Small intestine (tissue), 7 donors: ENCODE data around the gene BACH2. TPM values are rescaled to one million over a fixed set of nuclear protein-coding genes. Genes with fewer than 3 reads are reported as not detected.
"Not testable (repeated sequence)": the region's sequence is repeated elsewhere in the genome, so short reads cannot be mapped to it uniquely, and the experiment has no call there.

Source experiments
- DNase-seq, 2 donors: peaks; one replicate each; pipeline versions ENCODE4 v3.0.0 to v3.0.0-alpha.2; 2013
- FAIRE-seq: peaks from 2 replicates; lab custom pipeline; 2012; peaks lifted over from hg19 to GRCh38; lab: Jason Lieb, UNC
- H3K27ac ChIP-seq, 3 donors: one replicate each; pipeline ENCODE4 v1.5.1; 2013; ENCODE audit warnings: low read length in 2 of 3, mild to moderate bottlenecking in 2 of 3, control low read depth in 1 of 3, inconsistent platforms in 1 of 3, low read depth in 1 of 3, moderate library complexity in 1 of 3
- H3K27me3 ChIP-seq, 3 donors: one replicate each; pipeline ENCODE4 v1.6.1; 2013; ENCODE audit warnings: low read length in 3 of 3, inconsistent platforms in 1 of 3; ENCODE audit not compliant: control insufficient read depth in 3 of 3, insufficient read depth in 3 of 3
- H3K36me3 ChIP-seq, 3 donors: one replicate each; pipeline ENCODE4 v1.6.1; 2013; ENCODE audit warnings: low read length in 3 of 3, inconsistent platforms in 1 of 3, low read depth in 1 of 3, mild to moderate bottlenecking in 1 of 3, moderate library complexity in 1 of 3; ENCODE audit not compliant: control insufficient read depth in 3 of 3, insufficient read depth in 2 of 3
- H3K4me1 ChIP-seq, 3 donors: one replicate each; pipeline ENCODE4 v1.6.1; 2013; ENCODE audit warnings: low read length in 2 of 3, inconsistent platforms in 1 of 3, low read depth in 1 of 3, mild to moderate bottlenecking in 1 of 3, moderate library complexity in 1 of 3; ENCODE audit not compliant: control insufficient read depth in 3 of 3, insufficient read depth in 2 of 3
- H3K4me3 ChIP-seq, 3 donors: one replicate each; pipeline ENCODE4 v1.5.1; 2013; ENCODE audit warnings: low read length in 3 of 3, control low read depth in 1 of 3, inconsistent platforms in 1 of 3, low read depth in 1 of 3, mild to moderate bottlenecking in 1 of 3, moderate library complexity in 1 of 3
- H3K9me3 ChIP-seq, 2 donors: one replicate each; pipeline ENCODE4 v1.6.1; 2013; ENCODE audit warnings: low read depth in 1 of 2, low read length in 1 of 2; ENCODE audit not compliant: control insufficient read depth in 2 of 2, insufficient read depth in 1 of 2
- WGBS, 3 donors: extraction: QIAGEN DNeasy Blood & Tissue Kit; methylation state at CpG; one replicate each; pipeline ENCODE4 v1.1.7; 2013; 5-methylcytosine and 5-hydroxymethylcytosine counted together
- polyA plus RNA-seq, 4 donors: library from polyadenylated mRNA; stranded (reverse) in 3 of 4; unstranded in 1 of 4; fragments of 200-250 nt in 3 of 4; fragments of 120-200 nt in 1 of 4; gene quantifications; one replicate each; pipeline versions ENCODE4 v1.2.1 to v1.2.3, GENCODE V29; 2013
- donor health status: healthy with polysubstance abuse.
- donor health status: control.
- donor health status: control.
- donor health status: Bipolar disorder and iron deficiency.
- donor health status: healthy.

The BACH2 gene
- polyA plus RNA-seq, 4 donors = under 0.01 to 1.4 (median 0.67) TPM; not detected in 1

GRCh38 chr6:90284236-90285041, 12.2 kb downstream of the BACH2 start:
- FAIRE-seq (no peak), DNase-seq (no peak)
- Histone ChIP-seq H3K9me3 (peaks cover 0 to 6% of the 10 kb centered on the region in 2 donors), H3K27ac (peak overlapping the region in 1 of 3 donors; percentile 58), H3K4me1 (no peaks in the 10 kb centered on the region), H3K36me3 (no peaks in the 10 kb centered on the region), H3K27me3 (peaks cover 0 to 3% (median 0%) of the 10 kb centered on the region in 3 donors), H3K4me3 (no peak overlapping the region)
- WGBS, 3 donors = 38 to 69% (median 60%) methylated on average over 11 of the region's 11 CpGs

- WGBS, 3 donors = 90 to 95% (median 91%) methylated on average over 6 of the region's 6 CpGs
- not testable (repeated sequence) for H3K4me1 ChIP-seq, DNase-seq, FAIRE-seq, H3K27ac ChIP-seq, H3K4me3 ChIP-seq, H3K36me3 ChIP-seq, H3K27me3 ChIP-seq, H3K9me3 ChIP-seq
Observed at GRCh38 chr6:90282265-90282664, 14.4 kb downstream of the BACH2 start.

- DNase-seq = no peak
- Histone ChIP-seq H3K27ac (no peak overlapping the region), H3K36me3 (no peaks in the 10 kb centered on the region), H3K27me3 (peaks cover 0 to 4% (median 4%) of the 10 kb centered on the region in 3 donors), H3K9me3 (no peaks in the 10 kb centered on the region), H3K4me1 (no peaks in the 10 kb centered on the region), H3K4me3 (no peak overlapping the region)
- WGBS, 3 donors = 68 to 82% (median 80%) methylated on average over 4 of the region's 4 CpGs
- FAIRE-seq = no peak
Observed at GRCh38 chr6:90278129-90278528, 18.5 kb downstream of the BACH2 start.

DNA sequence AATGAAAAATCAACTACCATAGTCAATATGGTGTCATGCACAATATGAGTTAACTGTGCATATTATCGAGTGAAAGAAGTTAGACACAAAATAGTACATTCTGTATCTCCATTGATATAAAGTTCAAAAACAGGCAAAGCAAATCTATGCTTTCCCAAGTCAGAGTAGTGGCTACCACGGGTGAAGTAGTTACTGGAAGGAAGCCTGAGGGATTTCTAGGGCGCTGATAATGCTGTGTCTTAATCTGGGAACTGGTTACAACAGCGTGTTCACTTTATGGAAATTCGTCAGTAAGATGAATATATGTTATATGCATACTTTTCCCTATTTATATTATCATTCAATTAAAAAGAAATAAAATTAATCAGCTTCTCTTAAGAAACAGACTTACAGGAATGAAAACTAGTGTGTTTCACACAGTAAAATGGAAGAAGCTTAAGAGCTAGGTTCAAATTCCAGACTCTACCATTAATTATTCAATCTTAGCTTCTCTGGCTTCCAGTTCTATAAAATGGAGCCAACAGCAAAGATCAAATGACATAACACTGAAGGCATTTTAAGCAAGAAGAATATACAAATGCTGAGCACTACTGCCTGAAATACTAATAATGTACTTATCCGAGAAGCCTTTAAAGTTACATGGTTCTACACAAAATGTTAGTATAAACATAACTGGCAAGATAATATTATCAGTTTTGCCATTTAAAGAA, 19.2 kb downstream of the BACH2 start:
- H3K36me3 ChIP-seq = no peaks in the 10 kb centered on the region
- H3K4me3 ChIP-seq = no peak overlapping the region
- FAIRE-seq (no peak), DNase-seq (no peak)
- H3K4me1 ChIP-seq = no peaks in the 10 kb centered on the region
- H3K9me3 ChIP-seq = no peaks in the 10 kb centered on the region
- H3K27ac ChIP-seq = no peak overlapping the region
- H3K27me3 ChIP-seq = peaks cover 0 to 4% (median 4%) of the 10 kb centered on the region in 3 donors
- WGBS, 3 donors = 66 to 74% (median 72%) methylated on average over 6 of the region's 6 CpGs

DNA sequence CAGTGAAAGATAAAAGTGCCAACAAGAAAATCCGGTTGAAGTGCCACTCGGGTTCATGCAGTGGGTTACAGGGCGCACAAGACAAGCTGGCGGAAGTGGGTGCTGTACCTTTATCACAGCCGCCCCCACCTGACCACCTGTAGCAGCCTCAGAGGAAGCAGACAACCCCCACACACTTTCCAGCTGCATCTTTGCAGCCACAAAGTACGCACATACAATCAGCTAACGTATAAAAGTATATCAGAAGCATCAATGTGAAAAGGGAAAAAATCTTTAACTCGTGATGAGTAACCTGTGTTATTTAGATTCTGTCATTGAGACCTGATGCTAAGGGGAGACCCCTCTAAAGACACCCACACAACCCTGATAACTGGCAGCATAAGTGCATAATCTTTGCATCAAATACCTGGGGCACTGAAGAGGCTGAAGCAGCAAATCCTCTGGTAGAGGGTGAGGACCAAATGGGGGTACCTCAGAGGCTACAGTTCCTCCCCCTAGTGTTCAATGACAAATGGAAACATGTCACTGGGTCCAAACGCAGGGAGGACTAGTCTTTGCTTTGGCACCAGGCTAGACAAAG, 22.1 kb downstream of the BACH2 start:
- WGBS, 3 donors = 31 to 70% (median 46%) methylated on average over 9 of the region's 9 CpGs
- Histone ChIP-seq H3K9me3 (no peaks in the 10 kb centered on the region), H3K36me3 (no peaks in the 10 kb centered on the region), H3K4me1 (no peaks in the 10 kb centered on the region), H3K4me3 (no peak overlapping the region), H3K27ac (peak overlapping the region in 1 of 3 donors; percentile 36), H3K27me3 (peaks cover 0 to 4% (median 1%) of the 10 kb centered on the region in 3 donors)
- FAIRE-seq = no peak
- DNase-seq = peak in 1 of 2 donors; percentile 62

GRCh38 chr6:90273863-90274262, 22.8 kb downstream of the BACH2 start:
- FAIRE-seq (no peak), DNase-seq (no peak)
- Histone ChIP-seq H3K4me3 (no peak overlapping the region), H3K27me3 (peaks cover 0 to 4% (median 1%) of the 10 kb centered on the region in 3 donors), H3K4me1 (peaks cover 0 to 2% (median 0%) of the 10 kb centered on the region in 3 donors), H3K27ac (no peak overlapping the region), H3K36me3 (no peaks in the 10 kb centered on the region), H3K9me3 (no peaks in the 10 kb centered on the region)
- WGBS, 3 donors = 41 to 62% (median 45%) methylated on average over 5 of the region's 5 CpGs

GRCh38 chr6:90272895-90273294, 23.7 kb downstream of the BACH2 start:
- Histone ChIP-seq H3K9me3 (no peaks in the 10 kb centered on the region), H3K36me3 (no peaks in the 10 kb centered on the region), H3K27me3 (peaks cover 0 to 4% (median 1%) of the 10 kb centered on the region in 3 donors), H3K27ac (no peak overlapping the region), H3K4me3 (no peak overlapping the region), H3K4me1 (peaks cover 0 to 2% (median 0%) of the 10 kb centered on the region in 3 donors)
- 88 to 91% (median 91%) methylated on average over 5 of the region's 5 CpGs for WGBS, 3 donors
- FAIRE-seq = no peak
- no peak for DNase-seq

DNA sequence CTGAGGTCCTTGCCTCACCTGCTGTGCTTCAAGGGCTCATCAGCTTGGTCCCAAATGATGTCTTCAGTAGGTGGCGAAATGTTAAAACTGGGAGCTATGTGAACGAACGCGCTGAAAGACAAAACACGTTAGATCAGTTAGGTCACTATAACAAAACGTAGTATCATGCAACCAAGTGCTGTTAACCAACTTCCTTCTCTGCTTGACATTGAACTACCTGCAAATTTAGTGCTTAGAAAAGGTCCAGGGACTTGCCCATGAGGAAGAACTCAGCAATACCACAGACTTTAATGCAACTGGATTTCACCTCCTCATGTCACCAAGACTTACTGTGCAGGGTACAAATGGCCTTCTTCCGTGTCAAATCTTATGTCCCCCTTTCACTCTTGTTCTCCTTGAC, 24.8 kb downstream of the BACH2 start:
- DNase-seq (no peak), FAIRE-seq (no peak)
- H3K27ac ChIP-seq = no peak overlapping the region
- H3K4me3 ChIP-seq = no peak overlapping the region
- WGBS, 3 donors = 62 to 71% (median 64%) methylated on average over 7 of the region's 7 CpGs
- H3K4me1 ChIP-seq = peaks cover 0 to 2% (median 0%) of the 10 kb centered on the region in 3 donors
- no peaks in the 10 kb centered on the region for H3K36me3 ChIP-seq
- H3K9me3 ChIP-seq = no peaks in the 10 kb centered on the region
- peaks cover 0 to 4% (median 1%) of the 10 kb centered on the region in 3 donors for H3K27me3 ChIP-seq
